Measurements from ENCODE around the gene DEFB131A. TPM values are rescaled to one million over a fixed set of nuclear protein-coding genes. Genes with fewer than 3 reads are reported as not detected.
"Not testable (repeated sequence)": the region's sequence is repeated elsewhere in the genome, so short reads cannot be mapped to it uniquely, and the experiment has no call there.

The DEFB131A gene
- total RNA-seq, 1 experiment from 2014 or later: not detected

DNA sequence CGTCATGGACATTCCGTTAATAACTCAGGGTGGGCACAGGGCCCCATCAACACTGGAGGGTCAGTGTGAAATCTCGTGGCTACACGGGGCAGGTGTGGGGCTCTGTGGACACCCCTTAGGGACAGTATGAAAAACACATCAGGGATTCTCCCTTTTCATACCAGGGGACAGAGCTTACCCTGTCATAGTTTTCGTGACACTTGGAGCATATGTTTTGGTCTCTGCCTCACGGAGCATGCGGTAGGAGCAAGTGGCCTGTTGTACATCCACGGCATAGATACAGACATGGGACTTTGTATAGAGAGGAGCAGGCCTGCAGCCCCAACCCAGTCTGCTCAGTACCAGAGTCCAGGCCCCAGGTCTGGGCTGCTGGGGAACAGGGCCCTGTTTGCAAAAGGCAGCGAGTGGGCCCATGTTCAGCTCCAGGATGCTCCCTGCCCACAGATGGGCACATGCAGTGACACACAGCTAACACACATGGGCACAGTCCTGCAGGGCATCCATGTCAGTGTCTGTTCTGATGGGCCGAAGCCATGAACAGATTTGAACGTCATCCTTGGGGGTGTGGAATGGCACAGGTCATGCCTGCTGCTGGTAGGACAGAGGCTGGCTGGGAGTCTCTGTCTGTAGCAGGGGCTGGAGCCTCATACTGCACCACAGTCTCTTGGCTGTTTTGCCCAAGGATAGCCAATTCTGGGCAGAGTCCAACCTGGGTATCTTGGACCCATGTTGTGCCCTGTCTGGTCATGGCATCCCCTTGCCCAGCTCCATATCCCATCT is 50.2 kb downstream of the DEFB131A start:
- DNase-seq (ENCODE audit: low read depth): not testable (repeated sequence)

- peak; percentile 31 for DNase-seq (ENCODE audit: low read depth)
Measured at GRCh38 chr4:9495443-9495842, 51.2 kb downstream of the DEFB131A start.

DNA sequence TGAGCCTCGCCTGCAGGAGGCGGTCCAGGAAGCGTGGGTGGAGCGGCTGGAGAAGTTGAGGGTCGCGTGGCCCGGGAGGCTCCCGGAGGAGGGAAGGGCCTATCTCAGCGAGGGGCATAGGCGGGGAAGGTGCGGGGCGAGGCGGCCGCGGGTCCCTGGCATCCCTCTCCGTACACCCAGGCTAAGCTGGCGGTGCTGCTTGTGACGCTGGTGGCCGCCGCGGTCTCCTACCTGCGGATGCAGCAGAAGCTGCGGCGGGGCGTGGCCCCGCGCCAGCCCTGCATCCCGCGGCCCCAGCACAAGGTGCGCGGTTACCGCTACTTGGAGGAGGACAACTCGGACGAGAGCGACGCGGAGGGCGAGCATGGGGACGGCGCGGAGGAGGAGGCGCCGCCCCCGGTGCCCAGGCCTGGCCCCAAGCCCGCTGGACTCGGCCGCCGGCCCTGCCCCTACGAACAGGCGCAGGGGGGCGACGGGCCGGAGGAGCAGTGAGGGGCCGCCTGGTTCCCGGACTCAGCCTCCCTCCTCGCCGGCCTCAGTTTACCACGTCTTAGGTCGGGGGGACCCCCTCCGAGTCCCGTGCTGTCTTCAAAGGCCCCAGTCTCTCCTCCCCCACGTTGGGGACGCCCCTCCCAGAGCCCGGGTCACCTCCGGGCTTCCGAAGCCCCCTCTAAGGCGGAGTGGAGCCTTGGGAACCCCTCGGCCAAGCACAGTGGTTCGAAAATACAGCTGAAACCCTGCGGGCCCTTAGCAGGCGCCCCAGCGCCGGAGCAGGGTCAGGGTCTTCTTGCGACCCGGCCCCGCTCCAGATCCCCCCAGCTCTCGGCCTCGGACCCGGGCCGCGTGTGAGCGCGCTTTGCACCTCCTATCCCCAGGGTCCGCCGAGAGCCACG is 53.6 kb downstream of the DEFB131A start:
- not testable (repeated sequence) for DNase-seq (ENCODE audit: low read depth)

- DNase-seq (ENCODE audit: low read depth): not testable (repeated sequence)
Measured at GRCh38 chr4:9498468-9499040, 54.3 kb downstream of the DEFB131A start.

DNA sequence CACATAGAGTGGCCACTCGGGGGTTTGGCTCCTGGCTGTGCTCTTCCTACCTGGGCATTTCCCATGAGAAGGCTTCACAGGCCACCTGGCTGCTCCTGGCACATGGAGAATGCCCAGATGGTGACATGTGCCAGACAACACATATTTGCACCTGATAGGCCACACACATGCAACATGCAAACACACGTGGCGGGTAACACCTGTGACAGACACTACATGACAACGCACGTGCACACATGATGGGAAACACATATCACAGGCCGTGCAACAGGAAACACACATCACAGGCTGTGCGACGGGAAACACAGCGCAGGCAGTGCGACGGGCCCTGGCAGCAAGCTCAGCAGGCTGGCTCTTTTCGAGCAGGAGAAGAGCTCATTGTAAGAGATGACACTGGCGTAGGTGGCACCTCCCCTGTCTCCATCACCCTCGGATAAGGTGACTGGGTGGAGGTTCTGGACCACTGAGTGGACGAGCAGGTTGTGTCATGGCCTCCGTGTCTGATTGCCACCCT is 55.8 kb downstream of the DEFB131A start:
- DNase-seq (ENCODE audit: low read depth): not testable (repeated sequence)

Other genes with a start within 250 kb of the DEFB131A start
- gene USP17L10, start 233.8 kb upstream of the DEFB131A start, total RNA-seq (2014; rRNA removed): not detected in 2 replicates
- gene USP17L11, start 229.0 kb upstream of the DEFB131A start, total RNA-seq (2014; rRNA removed): not detected in 2 replicates
- gene USP17L12, start 224.3 kb upstream of the DEFB131A start, total RNA-seq (2014; rRNA removed): not detected in 2 replicates
- not detected in 2 replicates for gene USP17L13, start 219.5 kb upstream of the DEFB131A start, total RNA-seq (2014; rRNA removed)
- not detected in 2 replicates for gene USP17L15, start 210.0 kb upstream of the DEFB131A start, total RNA-seq (2014; rRNA removed)
- not detected in 2 replicates for gene USP17L17, start 200.5 kb upstream of the DEFB131A start, total RNA-seq (2014; rRNA removed)
- not detected in 2 replicates for gene USP17L18, start 195.8 kb upstream of the DEFB131A start, total RNA-seq (2014; rRNA removed)
- gene USP17L19, start 191.0 kb upstream of the DEFB131A start, total RNA-seq (2014; rRNA removed): not detected in 2 replicates
- not detected in 2 replicates for gene USP17L20, start 186.3 kb upstream of the DEFB131A start, total RNA-seq (2014; rRNA removed)
- not detected in 2 replicates for gene USP17L21, start 181.5 kb upstream of the DEFB131A start, total RNA-seq (2014; rRNA removed)
- gene USP17L22, start 176.8 kb upstream of the DEFB131A start, total RNA-seq (2014; rRNA removed): not detected in 2 replicates
- not detected in 2 replicates for gene USP17L24, start 119.2 kb upstream of the DEFB131A start, total RNA-seq (2014; rRNA removed)
- gene USP17L25, start 114.5 kb upstream of the DEFB131A start, total RNA-seq (2014; rRNA removed): not detected in 2 replicates
- not detected in 2 replicates for gene USP17L26, start 109.8 kb upstream of the DEFB131A start, total RNA-seq (2014; rRNA removed)
- gene USP17L5, start 105.0 kb upstream of the DEFB131A start, total RNA-seq (2014; rRNA removed): not detected in 2 replicates
- gene USP17L27, start 100.3 kb upstream of the DEFB131A start, total RNA-seq (2014; rRNA removed): not detected in 2 replicates
- gene USP17L28, start 95.5 kb upstream of the DEFB131A start, total RNA-seq (2014; rRNA removed): not detected in 2 replicates
- gene USP17L29, start 90.8 kb upstream of the DEFB131A start, total RNA-seq (2014; rRNA removed): not detected in 2 replicates
- gene USP17L30, start 81.3 kb upstream of the DEFB131A start, total RNA-seq (2014; rRNA removed): not detected in 2 replicates

Measured in LHCN-M2 (cell line).